ENCODE results near the gene CELSR1.

- no peak for TF ChIP-seq CTCF (IDR thresholded peaks at IDR 0.05)
- TF ChIP-seq EZH2 (IDR thresholded peaks at IDR 0.05; ENCODE audit: borderline replicate concordance, insufficient read depth, low read depth, low read length, poor library complexity, severe bottlenecking): no peak
Observed at GRCh38 chr22:46402505-46402904, 134.9 kb downstream of the CELSR1 start.
